ENCODE results near the gene POU2AF1.

POU2AF1 gene

GRCh38 chr11:111422494-111423249, 43.6 kb upstream of the POU2AF1 start:
- no peak for TF ChIP-seq CTCF (IDR thresholded peaks at IDR 0.05)

GRCh38 chr11:111421251-111421650, 42.2 kb upstream of the POU2AF1 start:
- H3K4me3 ChIP-seq (ENCODE audit: low read depth in 1 of 2, low read length in 1 of 2), result no peak overlapping the region
- no peaks in the 10 kb centered on the region for H3K4me1 ChIP-seq (ENCODE audit: control insufficient read depth in 1 of 2, insufficient read depth in 1 of 2, low read depth in 1 of 2, low read length in 1 of 2)
- H3K36me3 ChIP-seq, result no peaks in the 10 kb centered on the region
- TF ChIP-seq CTCF (IDR thresholded peaks at IDR 0.05), result no peak
- no peaks in the 10 kb centered on the region for H3K27me3 ChIP-seq
- H3K27ac ChIP-seq, result no peak overlapping the region
- no peaks in the 10 kb centered on the region for H3K9me3 ChIP-seq

More at GRCh38 chr11:111422494-111423249, 43.6 kb upstream of the POU2AF1 start:
- no peaks in the 10 kb centered on the region for H3K36me3 ChIP-seq
- no peaks in the 10 kb centered on the region for H3K9me3 ChIP-seq
- no peak overlapping the region for H3K4me3 ChIP-seq (ENCODE audit: low read depth in 1 of 2, low read length in 1 of 2)
- H3K4me1 ChIP-seq (ENCODE audit: control insufficient read depth in 1 of 2, insufficient read depth in 1 of 2, low read depth in 1 of 2, low read length in 1 of 2), result no peaks in the 10 kb centered on the region
- H3K27me3 ChIP-seq, result no peaks in the 10 kb centered on the region
- H3K27ac ChIP-seq, result no peak overlapping the region

GRCh38 chr11:111419641-111420327, 40.7 kb upstream of the POU2AF1 start:
- no peak for TF ChIP-seq CTCF (IDR thresholded peaks at IDR 0.05)
- no peaks in the 10 kb centered on the region for H3K27me3 ChIP-seq
- no peaks in the 10 kb centered on the region for H3K9me3 ChIP-seq
- no peak overlapping the region for H3K27ac ChIP-seq
- H3K4me3 ChIP-seq (ENCODE audit: low read depth in 1 of 2, low read length in 1 of 2), result no peak overlapping the region
- no peaks in the 10 kb centered on the region for H3K4me1 ChIP-seq (ENCODE audit: control insufficient read depth in 1 of 2, insufficient read depth in 1 of 2, low read depth in 1 of 2, low read length in 1 of 2)
- no peaks in the 10 kb centered on the region for H3K36me3 ChIP-seq

- H3K9me3 ChIP-seq, result no peaks in the 10 kb centered on the region
- peaks cover under 1% of the 10 kb centered on the region for H3K27me3 ChIP-seq
- no peak overlapping the region for H3K4me3 ChIP-seq (ENCODE audit: low read depth in 1 of 2, low read length in 1 of 2)
- H3K36me3 ChIP-seq, result no peaks in the 10 kb centered on the region
- H3K27ac ChIP-seq, result no peak overlapping the region
- no peak for TF ChIP-seq CTCF (IDR thresholded peaks at IDR 0.05)
- no peaks in the 10 kb centered on the region for H3K4me1 ChIP-seq (ENCODE audit: control insufficient read depth in 1 of 2, insufficient read depth in 1 of 2, low read depth in 1 of 2, low read length in 1 of 2)
These were observed 40.1 kb upstream of the POU2AF1 start for GRCh38 chr11:111419181-111419580.

- no peak for TF ChIP-seq CTCF (IDR thresholded peaks at IDR 0.05)
- H3K4me3 ChIP-seq (ENCODE audit: low read depth in 1 of 2, low read length in 1 of 2), result no peak overlapping the region
- no peaks in the 10 kb centered on the region for H3K9me3 ChIP-seq
- H3K27me3 ChIP-seq, result peaks cover 7% of the 10 kb centered on the region
- H3K27ac ChIP-seq, result no peak overlapping the region
- no peaks in the 10 kb centered on the region for H3K36me3 ChIP-seq
- no peaks in the 10 kb centered on the region for H3K4me1 ChIP-seq (ENCODE audit: control insufficient read depth in 1 of 2, insufficient read depth in 1 of 2, low read depth in 1 of 2, low read length in 1 of 2)
These were observed 39.3 kb upstream of the POU2AF1 start for GRCh38 chr11:111418436-111418787.
